Testis (tissue), 3 donors: Measurements from ENCODE around the gene AGXT. TPM values are rescaled to one million over a fixed set of nuclear protein-coding genes. Genes with fewer than 3 reads are reported as not detected.

Experiments used
- DNase-seq: peaks from one replicate; pipeline ENCODE4 v3.0.0-alpha.2; 2019
- H3K27ac ChIP-seq, 2 donors: fragments of 200-600 bp; sonication (generic); one replicate each; pipeline ENCODE4 v1.5.1; 2019
- H3K27me3 ChIP-seq: fragments of 200-600 bp; sonication (generic); one replicate; pipeline ENCODE4 v1.5.1; 2019
- H3K36me3 ChIP-seq: fragments of 200-600 bp; sonication (generic); one replicate; pipeline ENCODE4 v1.5.1; 2017; ENCODE audit warnings: low read depth; ENCODE audit errors: missing control alignments
- H3K4me1 ChIP-seq: fragments of 200-600 bp; sonication (generic); one replicate; pipeline ENCODE4 v1.5.1; 2019
- H3K4me3 ChIP-seq, 2 donors: fragments of 200-600 bp; sonication (generic); one replicate each; pipeline ENCODE4 v1.5.1; 2017 to 2019
- H3K9me3 ChIP-seq: fragments of 200-600 bp; sonication (generic); one replicate; pipeline ENCODE4 v1.5.1; 2017
- CTCF ChIP-seq, 3 experiments: fragments of 450-650 bp in 2 of 3; fragments of 200-600 bp in 1 of 3; sonication (generic) in 1 of 3; IDR thresholded peaks; one replicate each; pipeline ENCODE4 v1.5.1; 2016 to 2019; ENCODE audit warnings: antibody characterized with exemption in 3 of 3, mild to moderate bottlenecking in 2 of 3, moderate library complexity in 1 of 3
- POLR2A ChIP-seq: fragments of 450-650 bp; IDR thresholded peaks from one replicate; pipeline ENCODE4 v1.6.1; 2017; ENCODE audit warnings: antibody characterized with exemption, mild to moderate bottlenecking, moderate library complexity
- WGBS, 2 donors: methylation state at CpG; one replicate each; pipeline ENCODE4 v1.1.5; 2018; 5-methylcytosine and 5-hydroxymethylcytosine counted together
- intact Hi-C: fragments of 100-400 bp; cut with DNase I; formaldehyde crosslinking; loops from one replicate; pipeline ENCODE4 v1.15.1; 2023; ENCODE audit warnings: low total_unique reads
- polyA plus RNA-seq: library from polyadenylated mRNA; stranded (reverse); fragments of 350-450 nt; fragmentation: Illumina TruSeq; extraction: RNeasy Lipid Tissue Mini Kit (QIAGEN cat#74804); gene quantifications from one replicate; pipeline ENCODE4 v1.2.3, GENCODE V29; 2014; ENCODE audit warnings: low read depth, low replicate concordance; ENCODE audit not compliant: insufficient read depth
- total RNA-seq, 2 donors: library from RNA; depleted of rRNA; stranded (reverse); fragments of >200 nt; gene quantifications; one replicate each; pipeline ENCODE4 v1.2.3, GENCODE V29; 2016

AGXT gene
- total and polyA plus RNA-seq, 3 donors from 2014 or later = 0.24 to 0.51 TPM; not detected in 1

- TF ChIP-seq POLR2A (no peak), CTCF (IDR thresholded peaks at IDR 0.05) (no peak)
- Histone ChIP-seq H3K4me3 (no peak overlapping the region), H3K9me3 (no peaks in the 10 kb centered on the region), H3K4me1 (peaks cover 10% of the 10 kb centered on the region), H3K27me3 (no peaks in the 10 kb centered on the region), H3K36me3 (no peaks in the 10 kb centered on the region), H3K27ac (no peak overlapping the region)
- WGBS, 2 donors = 89 to 92% methylated on average over 3 to 20 of the region's 21 CpGs
- intact Hi-C loops = no loop called here
- no peak for DNase-seq
Measured at GRCh38 chr2:240873098-240873788, 4.6 kb downstream of the AGXT start.

DNA sequence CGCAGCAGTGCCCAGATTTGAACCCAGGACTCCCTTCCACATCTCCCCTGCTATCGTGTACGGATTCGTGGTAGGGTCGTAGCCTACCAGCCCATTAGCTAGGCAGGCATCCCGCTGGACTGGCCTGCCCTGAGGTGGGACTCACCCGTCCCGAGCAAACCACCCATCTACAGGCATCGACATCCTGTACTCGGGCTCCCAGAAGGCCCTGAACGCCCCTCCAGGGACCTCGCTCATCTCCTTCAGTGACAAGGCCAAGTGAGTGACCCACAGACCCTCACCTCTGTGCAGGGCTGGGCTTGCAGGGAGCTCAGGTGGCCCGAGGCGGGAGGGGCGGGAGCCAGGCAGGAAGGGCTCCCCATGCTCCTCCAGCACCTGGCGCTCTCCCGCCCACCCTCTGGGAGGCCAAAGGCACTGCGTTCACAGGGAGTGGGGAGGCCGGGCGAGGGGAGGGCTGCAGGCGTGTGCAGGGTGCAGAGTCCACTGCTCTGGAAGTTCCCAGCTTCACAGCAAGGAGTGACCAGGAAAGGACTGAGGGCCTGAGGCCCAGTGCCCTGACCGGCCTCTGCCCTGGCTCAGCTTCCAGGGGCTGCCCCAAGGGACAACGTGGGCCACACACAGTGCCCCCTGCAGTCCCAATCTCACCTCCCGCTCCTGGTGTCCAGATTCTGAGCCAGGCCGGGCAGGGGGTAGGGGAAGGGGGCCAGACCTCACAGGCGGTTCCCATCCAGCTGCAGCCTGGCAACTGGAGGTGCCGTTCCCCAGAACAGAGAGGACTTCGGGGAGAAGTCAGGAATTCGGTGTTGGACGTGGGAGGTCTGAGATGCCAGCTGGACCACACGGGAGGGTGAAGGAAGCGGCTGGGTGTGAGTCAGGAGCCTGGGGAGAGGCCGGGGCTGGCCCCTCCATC is 5.4 kb downstream of the AGXT start:
- peak; percentile 23 for DNase-seq
- TF ChIP-seq POLR2A (no peak), CTCF (IDR thresholded peaks at IDR 0.05) (no peak)
- H3K27me3 ChIP-seq = no peaks in the 10 kb centered on the region
- H3K4me3 ChIP-seq = no peak overlapping the region
- H3K4me1 ChIP-seq = peaks cover 10% of the 10 kb centered on the region
- H3K36me3 ChIP-seq = no peaks in the 10 kb centered on the region
- WGBS, 2 donors = 66 to 69% methylated on average over 16 to 29 of the region's 33 CpGs
- intact Hi-C loops = no loop called here
- no peak overlapping the region for H3K27ac ChIP-seq
- H3K9me3 ChIP-seq = no peaks in the 10 kb centered on the region

DNA sequence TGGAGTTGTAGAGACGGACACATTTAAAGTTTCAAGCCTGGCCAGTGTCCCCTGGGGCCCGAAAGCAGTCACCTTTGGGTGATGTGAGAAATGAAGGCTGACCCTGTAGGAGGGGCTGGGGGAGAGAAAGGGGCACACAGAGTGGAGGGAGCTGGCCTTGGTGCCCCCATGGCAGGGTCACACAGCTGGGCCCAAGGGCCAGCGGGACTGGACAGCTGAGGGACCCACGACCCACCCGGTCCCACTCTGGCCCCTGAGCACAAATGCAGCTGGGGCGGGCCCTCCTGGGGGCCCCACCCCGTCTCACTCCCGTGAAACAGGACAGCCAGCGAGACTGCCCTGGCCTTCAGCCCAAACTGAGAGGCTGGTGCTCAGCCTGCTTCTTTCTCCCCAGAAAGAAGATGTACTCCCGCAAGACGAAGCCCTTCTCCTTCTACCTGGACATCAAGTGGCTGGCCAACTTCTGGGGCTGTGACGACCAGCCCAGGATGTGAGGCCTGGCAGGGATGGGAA is 6.1 kb downstream of the AGXT start:
- H3K4me3 ChIP-seq = no peak overlapping the region
- no peak for TF ChIP-seq CTCF (IDR thresholded peaks at IDR 0.05)
- TF ChIP-seq POLR2A = no peak
- no peaks in the 10 kb centered on the region for H3K36me3 ChIP-seq
- no peak for DNase-seq
- WGBS, 2 donors = 66 to 82% methylated on average over 5 to 9 of the region's 12 CpGs
- H3K27me3 ChIP-seq = no peaks in the 10 kb centered on the region
- peaks cover 10% of the 10 kb centered on the region for H3K4me1 ChIP-seq
- intact Hi-C loops = no loop called here
- no peak overlapping the region for H3K27ac ChIP-seq
- H3K9me3 ChIP-seq = no peaks in the 10 kb centered on the region

GRCh38 chr2:240875228-240876034 is 6.8 kb downstream of the AGXT start:
- no peak overlapping the region for H3K27ac ChIP-seq
- H3K36me3 ChIP-seq = no peaks in the 10 kb centered on the region
- WGBS, 2 donors = 93 to 94% methylated on average over 21 to 22 of the region's 22 CpGs
- intact Hi-C loops = no loop called here
- no peaks in the 10 kb centered on the region for H3K9me3 ChIP-seq
- no peaks in the 10 kb centered on the region for H3K27me3 ChIP-seq
- H3K4me1 ChIP-seq = peaks cover 10% of the 10 kb centered on the region
- DNase-seq = no peak
- no peak for TF ChIP-seq CTCF (IDR thresholded peaks at IDR 0.05)
- TF ChIP-seq POLR2A = no peak
- no peak overlapping the region for H3K4me3 ChIP-seq
